HG03045 (cell line): ENCODE data around the gene SEPTIN10.
"Not testable (repeated sequence)": the region's sequence is repeated elsewhere in the genome, so short reads cannot be mapped to it uniquely, and the experiment has no call there.

Source experiments
- ATAC-seq: cut with Tn5 transposase; IDR thresholded peaks from one replicate; pipeline ENCODE4 v1.9.1; 2021; ENCODE audit warnings: mild to moderate bottlenecking, moderate library complexity; ENCODE audit not compliant: unreplicated experiment

Gene SEPTIN10

GRCh38 chr2:109613922-109614714, at the start of gene SEPTIN10, which contains the start of gene SOWAHC:
Gene SEPTIN10, minus strand, starts transcription at chr2:109613966. Its CDS starts 139 bp downstream, at chr2:109613827.
Gene SOWAHC, plus strand, starts transcription at chr2:109614364. Its CDS starts 126 bp downstream, at chr2:109614490.
- ATAC-seq = peak; percentile 80

GRCh38 chr2:109662889-109663288, 49.1 kb upstream of the SEPTIN10 start:
- ATAC-seq = no peak

GRCh38 chr2:109660046-109660860, 46.5 kb upstream of the SEPTIN10 start:
- no peak for ATAC-seq

GRCh38 chr2:109659396-109660045, 45.8 kb upstream of the SEPTIN10 start:
- ATAC-seq = no peak

GRCh38 chr2:109655287-109655686, 41.5 kb upstream of the SEPTIN10 start:
- no peak for ATAC-seq

GRCh38 chr2:109654326-109655050, 40.7 kb upstream of the SEPTIN10 start:
- no peak for ATAC-seq

GRCh38 chr2:109649736-109650695, 36.2 kb upstream of the SEPTIN10 start:
- no peak for ATAC-seq

GRCh38 chr2:109648041-109648527, 34.3 kb upstream of the SEPTIN10 start:
- no peak for ATAC-seq

GRCh38 chr2:109647636-109648035, 33.9 kb upstream of the SEPTIN10 start:
- no peak for ATAC-seq

- no peak for ATAC-seq
Observed at GRCh38 chr2:109646961-109647360, 33.2 kb upstream of the SEPTIN10 start.

GRCh38 chr2:109645412-109646184, 31.8 kb upstream of the SEPTIN10 start:
- no peak for ATAC-seq

- ATAC-seq = no peak
Observed at GRCh38 chr2:109644571-109645275, 31.0 kb upstream of the SEPTIN10 start.

- not testable (repeated sequence) for ATAC-seq
Observed at GRCh38 chr2:109640000-109640399, 26.2 kb upstream of the SEPTIN10 start.

- ATAC-seq = no peak
Observed at GRCh38 chr2:109638795-109639194, 25.0 kb upstream of the SEPTIN10 start.

- peak; percentile 69 for ATAC-seq
Observed at GRCh38 chr2:109637749-109638570, 24.2 kb upstream of the SEPTIN10 start.

- ATAC-seq = no peak
Observed at GRCh38 chr2:109636317-109636716, 22.6 kb upstream of the SEPTIN10 start.
